ENCODE results near the gene AZIN2.

- TF ChIP-seq CTCF (IDR thresholded peaks at IDR 0.05) = no peak
- no peak for TF ChIP-seq POLR2A (IDR thresholded peaks at IDR 0.05)
Measured at GRCh38 chr1:33141216-33141615, 60.3 kb downstream of the AZIN2 start.

Measured in adrenal gland (tissue), 5 donors.